ENCODE measurements around the gene PHKG1.

- TF ChIP-seq POLR2AphosphoS5 (IDR thresholded peaks at IDR 0.05) (no peak), CTCF (IDR thresholded peaks at IDR 0.05) (no peak), EP300 (IDR thresholded peaks at IDR 0.05) (no peak)
Observed at GRCh38 chr7:56107954-56108258, 15.2 kb upstream of the PHKG1 start.
